Ascending aorta (tissue), 2 donors: ENCODE data around the gene POU2F3. TPM values are rescaled to one million over a fixed set of nuclear protein-coding genes. Genes with fewer than 3 reads are reported as not detected.

Experiments
- DNase-seq, 2 donors: peaks; one replicate each; pipeline ENCODE4 v3.0.0-alpha.2; 2019; ENCODE audit warnings: low spot score in 2 of 2
- H3K27ac ChIP-seq, 2 donors: fragments of 200-600 bp; sonication (generic); one replicate each; pipeline ENCODE4 v1.5.1; 2016 to 2017; ENCODE audit warnings: mild to moderate bottlenecking in 1 of 2
- H3K27me3 ChIP-seq: fragments of 200-600 bp; sonication (generic); one replicate; pipeline ENCODE4 v1.5.1; 2017
- H3K36me3 ChIP-seq, 2 donors: fragments of 200-600 bp; sonication (generic); one replicate each; pipeline ENCODE4 v1.5.1; 2016
- H3K4me1 ChIP-seq, 2 donors: fragments of 200-600 bp; sonication (generic); one replicate each; pipeline ENCODE4 v1.5.1; 2016 to 2017; ENCODE audit warnings: mild to moderate bottlenecking in 1 of 2
- H3K4me3 ChIP-seq, 2 donors: fragments of 200-600 bp; sonication (generic); one replicate each; pipeline ENCODE4 v1.5.1; 2016 to 2017; ENCODE audit warnings: mild to moderate bottlenecking in 1 of 2
- H3K9me3 ChIP-seq, 2 donors: fragments of 200-600 bp; sonication (generic); one replicate each; pipeline ENCODE4 v1.5.1; 2016
- CTCF ChIP-seq, 3 experiments: fragments of 200-600 bp in 2 of 3; fragments of 450-650 bp in 1 of 3; sonication (generic) in 2 of 3; IDR thresholded peaks; one replicate each; pipeline ENCODE4 v1.5.1; 2016 to 2019; ENCODE audit warnings: antibody characterized with exemption in 3 of 3, mild to moderate bottlenecking in 1 of 3, moderate library complexity in 1 of 3
- intact Hi-C: fragments of 100-400 bp; cut with DNase I; formaldehyde crosslinking; loops from one replicate; pipeline ENCODE4 v1.15.1; 2023
- total RNA-seq: library from RNA; depleted of rRNA; stranded (reverse); fragments of >200 nt; gene quantifications from one replicate; pipeline ENCODE4 v1.1.0, GENCODE V29; 2016

The POU2F3 gene
- total RNA-seq, 1 donor from 2014 or later: not detected

DNA sequence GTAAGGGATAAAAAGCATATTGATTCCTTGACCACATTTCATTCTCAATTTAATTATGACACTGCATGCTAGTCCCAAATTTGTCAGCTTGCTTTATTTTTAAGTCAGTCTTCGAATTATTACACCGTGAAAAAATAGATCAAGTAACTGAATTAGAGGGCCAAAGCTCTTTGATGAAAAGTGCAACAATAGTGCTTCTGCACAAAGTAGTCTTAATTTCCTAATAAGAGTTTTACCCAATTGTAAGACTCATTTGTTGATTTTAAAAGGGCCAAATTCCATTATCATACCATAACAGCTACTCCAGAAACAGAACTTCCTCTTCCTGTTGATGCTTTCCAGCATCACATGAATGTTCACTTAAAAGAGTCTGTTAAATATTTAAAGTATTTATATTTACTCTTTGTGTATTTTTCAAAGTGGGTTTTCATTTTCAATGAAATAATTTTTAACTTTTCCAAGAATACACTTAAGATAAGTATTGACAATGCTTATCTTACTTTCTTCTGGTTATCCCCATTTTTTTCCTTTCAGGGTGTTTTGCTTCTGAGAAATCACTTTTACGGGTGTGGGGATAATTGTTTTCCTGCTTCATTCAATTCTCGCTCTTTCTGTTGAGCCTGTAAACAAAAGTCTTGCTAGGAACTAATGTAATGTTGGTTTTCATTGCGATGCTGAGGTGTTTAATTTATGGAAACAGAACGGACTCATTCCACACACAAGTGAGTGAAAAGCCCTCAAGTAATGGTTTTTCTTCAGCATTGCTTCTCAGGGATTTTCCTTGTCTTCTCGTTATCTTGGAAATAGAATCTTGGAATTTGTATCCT is 98.4 kb downstream of the POU2F3 start:
- TF ChIP-seq CTCF (IDR thresholded peaks at IDR 0.05): no peak
- intact Hi-C loops: no loop called here
- Histone ChIP-seq H3K27ac (peak overlapping the region; percentile 99 to 100), H3K4me1 (peaks cover 3 to 38% of the 10 kb centered on the region in 2 donors), H3K4me3 (peak overlapping the region; percentile 88 to 91), H3K27me3 (no peaks in the 10 kb centered on the region), H3K9me3 (no peaks in the 10 kb centered on the region), H3K36me3 (no peaks in the 10 kb centered on the region)
- DNase-seq: no peak

GRCh38 chr11:120339394-120339890 is 99.5 kb downstream of the POU2F3 start:
- H3K27ac ChIP-seq: peak overlapping the region in 1 of 2 donors; percentile 46
- peak overlapping the region; percentile 88 to 91 for H3K4me3 ChIP-seq
- no peaks in the 10 kb centered on the region for H3K36me3 ChIP-seq
- peaks cover 7 to 38% of the 10 kb centered on the region in 2 donors for H3K4me1 ChIP-seq
- no peak for TF ChIP-seq CTCF (IDR thresholded peaks at IDR 0.05)
- no peak for DNase-seq
- H3K9me3 ChIP-seq: no peaks in the 10 kb centered on the region
- intact Hi-C loops: no loop called here
- no peaks in the 10 kb centered on the region for H3K27me3 ChIP-seq

DNA sequence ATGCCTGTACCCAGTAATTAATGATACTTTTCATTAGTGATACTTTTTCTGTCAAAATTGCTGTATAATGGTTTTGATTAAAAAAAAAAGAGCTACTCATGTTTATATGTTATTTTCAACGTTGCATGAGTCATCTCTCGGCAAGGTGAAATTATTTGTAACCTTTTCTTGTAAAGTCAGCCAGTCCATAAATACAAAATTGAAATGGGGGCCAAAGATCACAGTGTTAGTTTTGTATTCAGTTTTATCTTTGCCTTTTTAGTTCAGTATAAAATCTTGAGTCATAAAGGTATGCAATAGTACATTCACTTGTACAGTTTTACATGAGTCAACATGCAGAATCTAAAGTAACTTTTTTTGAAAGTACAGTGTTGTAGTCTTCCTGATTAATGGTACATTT is 100.6 kb downstream of the POU2F3 start:
- Histone ChIP-seq H3K27me3 (no peaks in the 10 kb centered on the region), H3K27ac (no peak overlapping the region), H3K36me3 (no peaks in the 10 kb centered on the region), H3K4me3 (peak overlapping the region; percentile 88 to 91), H3K9me3 (no peaks in the 10 kb centered on the region), H3K4me1 (peaks cover 7 to 48% of the 10 kb centered on the region in 2 donors)
- intact Hi-C loops: no loop called here
- no peak for DNase-seq
- TF ChIP-seq CTCF (IDR thresholded peaks at IDR 0.05): no peak

DNA sequence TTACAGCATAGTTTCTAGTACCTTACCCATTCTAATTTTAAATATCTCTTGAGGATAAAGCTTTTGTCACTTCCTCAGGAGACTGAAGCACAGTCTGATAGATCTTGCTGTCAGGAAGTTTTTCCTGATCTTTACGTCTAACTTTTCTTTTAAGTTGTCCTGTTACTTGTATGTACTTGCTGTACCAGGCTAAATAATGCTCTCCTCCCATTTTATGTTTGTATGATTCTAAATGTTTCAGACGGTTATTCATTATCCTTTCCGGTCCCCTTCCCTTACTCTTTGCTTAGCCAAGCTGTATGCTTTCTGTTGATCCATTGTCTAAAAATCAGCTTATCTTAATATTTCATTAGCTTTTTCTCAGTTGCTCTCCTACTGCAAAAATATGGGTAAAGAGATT is 102.3 kb downstream of the POU2F3 start:
- Histone ChIP-seq H3K4me1 (peaks cover 10 to 58% of the 10 kb centered on the region in 2 donors), H3K36me3 (no peaks in the 10 kb centered on the region), H3K27ac (no peak overlapping the region), H3K27me3 (no peaks in the 10 kb centered on the region), H3K9me3 (no peaks in the 10 kb centered on the region), H3K4me3 (no peak overlapping the region)
- intact Hi-C loops: no loop called here
- DNase-seq: no peak
- no peak for TF ChIP-seq CTCF (IDR thresholded peaks at IDR 0.05)

GRCh38 chr11:120342678-120343077 is 102.7 kb downstream of the POU2F3 start:
- no peaks in the 10 kb centered on the region for H3K9me3 ChIP-seq
- H3K4me3 ChIP-seq: no peak overlapping the region
- no peak overlapping the region for H3K27ac ChIP-seq
- H3K27me3 ChIP-seq: no peaks in the 10 kb centered on the region
- peaks cover 10 to 63% of the 10 kb centered on the region in 2 donors for H3K4me1 ChIP-seq
- intact Hi-C loops: no loop called here
- H3K36me3 ChIP-seq: no peaks in the 10 kb centered on the region
- TF ChIP-seq CTCF (IDR thresholded peaks at IDR 0.05): no peak
- DNase-seq: no peak
